Thyroid gland (tissue), 4 donors: ENCODE measurements around the gene NDUFAF5. TPM values are rescaled to one million over a fixed set of nuclear protein-coding genes. Genes with fewer than 3 reads are reported as not detected.

Experiments
- DNase-seq, 2 donors: peaks; one replicate each; pipeline ENCODE4 v3.0.0-alpha.2; 2019
- H3K27ac ChIP-seq, 3 donors: fragments of 200-600 bp; sonication (generic); 1 replicate in 2 of 3; 2 replicates in 1 of 3; pipeline ENCODE4 v1.5.1; 2016 to 2019; ENCODE audit warnings: mild to moderate bottlenecking in 1 of 3, moderate library complexity in 1 of 3
- H3K27me3 ChIP-seq: fragments of 200-600 bp; sonication (generic); one replicate; pipeline ENCODE4 v1.5.1; 2019
- H3K36me3 ChIP-seq, 2 donors: fragments of 200-600 bp; sonication (generic); one replicate each; pipeline ENCODE4 v1.5.1; 2016 to 2019
- H3K4me1 ChIP-seq, 2 donors: fragments of 200-600 bp; sonication (generic); one replicate each; pipeline ENCODE4 v1.5.1; 2017 to 2019
- H3K4me3 ChIP-seq, 3 donors: fragments of 200-600 bp; sonication (generic); replicated peaks in 1 of 3; 1 replicate in 2 of 3; 2 replicates in 1 of 3; pipeline ENCODE4 v1.5.1; 2016; ENCODE audit warnings: mild to moderate bottlenecking in 1 of 3
- H3K9me3 ChIP-seq: fragments of 200-600 bp; sonication (generic); one replicate; pipeline ENCODE4 v1.5.1; 2017
- POLR2A ChIP-seq, 2 donors: fragments of 450-650 bp; IDR thresholded peaks; one replicate each; pipeline ENCODE4 v1.6.1; 2017; ENCODE audit warnings: antibody characterized with exemption in 2 of 2, mild to moderate bottlenecking in 2 of 2, moderate library complexity in 1 of 2
- WGBS, 2 donors: methylation state at CpG; one replicate each; pipeline ENCODE4 v1.1.5; 2017; 5-methylcytosine and 5-hydroxymethylcytosine counted together
- intact Hi-C: fragments of 100-400 bp; cut with DNase I; formaldehyde crosslinking; loops from one replicate; pipeline ENCODE4 v1.15.1; 2023
- total RNA-seq, 4 donors: library from RNA; depleted of rRNA; stranded (reverse); fragments of >200 nt; gene quantifications; one replicate each; pipeline ENCODE4 v1.2.3, GENCODE V29; 2016
- TF ChIP-seq, protein P1 (sequence below), 6 experiments: fragments of 200-600 bp in 3 of 6; fragments of 450-650 bp in 3 of 6; sonication (generic) in 3 of 6; IDR thresholded peaks; one replicate each; pipeline ENCODE4 v1.5.1; 2016 to 2019; ENCODE audit warnings: antibody characterized with exemption in 6 of 6, mild to moderate bottlenecking in 2 of 6, inconsistent platforms in 1 of 6, moderate library complexity in 1 of 6

NDUFAF5 gene
- total RNA-seq, 4 donors from 2014 or later, result 11.9 to 15.7 (median 14.7) TPM

DNA sequence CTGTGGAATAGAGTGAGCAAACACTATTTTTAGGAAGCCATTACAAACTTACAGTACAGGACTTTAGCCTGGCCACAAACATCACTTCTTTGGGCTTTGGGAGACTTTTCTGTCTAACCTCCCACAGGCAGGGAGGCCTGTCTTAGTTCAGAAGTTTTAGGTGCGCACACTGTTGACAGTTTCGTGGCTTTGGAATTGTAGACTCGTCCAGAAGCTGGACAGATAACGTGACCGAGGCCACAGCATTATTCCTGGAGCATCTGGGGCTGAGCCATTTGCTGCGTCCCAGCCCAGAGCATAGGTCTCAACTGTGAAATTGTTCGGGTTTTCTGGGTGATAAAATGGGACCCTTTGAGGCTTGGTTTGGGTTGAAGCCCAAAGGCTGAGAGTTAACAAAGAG is 53.8 kb downstream of the NDUFAF5 start:
- intact Hi-C loops, result no loop called here
- Histone ChIP-seq H3K36me3 (no peaks in the 10 kb centered on the region), H3K27ac (no peak overlapping the region), H3K9me3 (no peaks in the 10 kb centered on the region), H3K4me1 (no peaks in the 10 kb centered on the region), H3K27me3 (no peaks in the 10 kb centered on the region), H3K4me3 (no peak overlapping the region)
- TF ChIP-seq, protein P1, sequence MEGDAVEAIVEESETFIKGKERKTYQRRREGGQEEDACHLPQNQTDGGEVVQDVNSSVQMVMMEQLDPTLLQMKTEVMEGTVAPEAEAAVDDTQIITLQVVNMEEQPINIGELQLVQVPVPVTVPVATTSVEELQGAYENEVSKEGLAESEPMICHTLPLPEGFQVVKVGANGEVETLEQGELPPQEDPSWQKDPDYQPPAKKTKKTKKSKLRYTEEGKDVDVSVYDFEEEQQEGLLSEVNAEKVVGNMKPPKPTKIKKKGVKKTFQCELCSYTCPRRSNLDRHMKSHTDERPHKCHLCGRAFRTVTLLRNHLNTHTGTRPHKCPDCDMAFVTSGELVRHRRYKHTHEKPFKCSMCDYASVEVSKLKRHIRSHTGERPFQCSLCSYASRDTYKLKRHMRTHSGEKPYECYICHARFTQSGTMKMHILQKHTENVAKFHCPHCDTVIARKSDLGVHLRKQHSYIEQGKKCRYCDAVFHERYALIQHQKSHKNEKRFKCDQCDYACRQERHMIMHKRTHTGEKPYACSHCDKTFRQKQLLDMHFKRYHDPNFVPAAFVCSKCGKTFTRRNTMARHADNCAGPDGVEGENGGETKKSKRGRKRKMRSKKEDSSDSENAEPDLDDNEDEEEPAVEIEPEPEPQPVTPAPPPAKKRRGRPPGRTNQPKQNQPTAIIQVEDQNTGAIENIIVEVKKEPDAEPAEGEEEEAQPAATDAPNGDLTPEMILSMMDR (IDR thresholded peaks at IDR 0.05), result no peak
- TF ChIP-seq POLR2A (IDR thresholded peaks at IDR 0.05), result no peak
- no peak for DNase-seq
- WGBS, 2 donors, result 72 to 90% methylated on average over 7 of the region's 7 CpGs

DNA sequence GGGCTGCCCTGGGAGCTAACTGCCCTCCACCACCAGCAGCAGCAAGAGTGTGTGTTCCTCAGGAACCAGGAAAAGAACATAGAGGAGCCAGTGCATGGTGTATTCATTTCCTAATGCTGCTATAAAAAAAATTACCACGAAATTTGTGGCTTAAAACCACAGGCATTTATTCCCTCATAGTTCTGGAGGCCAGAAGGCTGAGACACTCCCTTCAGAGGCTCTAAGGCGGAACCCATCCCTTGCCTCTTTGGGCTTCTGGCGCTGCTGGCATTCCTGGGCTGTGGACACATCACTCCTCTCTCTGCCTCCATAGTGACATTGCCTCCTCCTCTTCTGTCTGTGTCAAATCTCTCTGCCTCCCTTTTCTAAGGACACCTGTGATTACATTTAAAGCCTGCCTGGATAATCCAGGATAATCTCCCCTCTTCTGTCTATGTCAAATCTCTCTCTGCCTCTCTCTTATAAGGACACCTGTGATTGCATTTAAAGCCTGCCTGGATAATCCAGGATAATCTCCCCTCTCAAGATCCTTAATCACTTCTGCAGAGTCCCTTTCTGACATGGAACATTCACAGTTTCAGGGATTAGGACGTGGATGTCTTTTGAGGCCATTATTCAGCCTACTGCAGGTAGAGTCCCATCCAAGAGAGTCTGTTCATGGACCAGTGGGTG is 54.7 kb downstream of the NDUFAF5 start:
- no peaks in the 10 kb centered on the region for H3K4me1 ChIP-seq
- no peak overlapping the region for H3K27ac ChIP-seq
- no peak overlapping the region for H3K4me3 ChIP-seq
- H3K36me3 ChIP-seq, result no peaks in the 10 kb centered on the region
- TF ChIP-seq POLR2A (IDR thresholded peaks at IDR 0.05), result no peak
- TF ChIP-seq, protein P1 (IDR thresholded peaks at IDR 0.05), result no peak
- 63 to 68% methylated on average over 4 of the region's 4 CpGs for WGBS, 2 donors
- H3K27me3 ChIP-seq, result no peaks in the 10 kb centered on the region
- DNase-seq, result no peak
- no peaks in the 10 kb centered on the region for H3K9me3 ChIP-seq
- intact Hi-C loops, result no loop called here

DNA sequence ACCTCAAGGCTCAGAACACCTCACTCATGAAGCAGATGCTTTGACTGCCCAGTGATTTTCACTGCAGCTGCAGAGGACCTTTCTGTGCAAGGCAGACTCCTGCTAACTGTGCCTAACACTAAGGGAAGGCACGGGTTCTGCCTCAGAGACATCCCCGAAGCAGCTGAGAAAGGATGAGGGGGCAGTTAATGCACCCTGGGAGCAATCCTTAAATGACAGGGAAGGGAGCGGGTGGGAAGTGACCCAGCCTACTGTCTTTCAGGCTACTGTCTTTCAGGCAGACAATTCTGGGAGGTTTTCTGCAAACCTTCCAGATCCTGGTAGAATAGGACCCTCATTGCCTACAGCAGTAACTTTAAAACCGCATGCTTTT is 55.3 kb downstream of the NDUFAF5 start:
- Histone ChIP-seq H3K36me3 (no peaks in the 10 kb centered on the region), H3K9me3 (no peaks in the 10 kb centered on the region), H3K4me3 (no peak overlapping the region), H3K27me3 (no peaks in the 10 kb centered on the region), H3K27ac (no peak overlapping the region), H3K4me1 (no peaks in the 10 kb centered on the region)
- TF ChIP-seq, protein P1 (IDR thresholded peaks at IDR 0.05), result no peak
- no peak for TF ChIP-seq POLR2A (IDR thresholded peaks at IDR 0.05)
- intact Hi-C loops, result no loop called here
- DNase-seq, result no peak
- WGBS, 2 donors, result 74 to 87% methylated on average over 4 of the region's 4 CpGs

DNA sequence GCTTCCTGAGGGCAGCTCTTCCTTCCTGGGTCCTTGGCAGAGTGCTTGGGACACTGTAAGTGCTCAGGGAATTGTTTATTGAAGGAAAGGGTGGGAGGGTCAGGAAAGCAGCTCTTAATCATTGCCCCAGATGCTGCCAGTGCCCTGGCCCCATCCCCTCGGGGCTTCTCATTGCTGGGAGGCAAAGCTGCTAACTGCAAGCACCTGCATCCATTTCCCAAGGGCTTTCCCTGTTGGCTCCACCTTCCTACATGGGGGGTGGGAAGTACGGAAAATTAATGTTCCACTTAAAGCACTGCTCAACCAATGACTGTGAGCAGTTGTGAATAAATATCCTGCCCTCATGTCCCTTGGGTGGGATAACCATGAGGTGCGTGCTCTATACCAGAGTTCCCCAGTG is 56.4 kb downstream of the NDUFAF5 start:
- no peak overlapping the region for H3K27ac ChIP-seq
- no peaks in the 10 kb centered on the region for H3K27me3 ChIP-seq
- no peaks in the 10 kb centered on the region for H3K36me3 ChIP-seq
- WGBS, 2 donors, result 67 to 82% methylated on average over 3 of the region's 3 CpGs
- no peaks in the 10 kb centered on the region for H3K4me1 ChIP-seq
- DNase-seq, result no peak
- intact Hi-C loops, result no loop called here
- H3K4me3 ChIP-seq, result no peak overlapping the region
- TF ChIP-seq, protein P1 (IDR thresholded peaks at IDR 0.05), result no peak
- no peak for TF ChIP-seq POLR2A (IDR thresholded peaks at IDR 0.05)
- H3K9me3 ChIP-seq, result no peaks in the 10 kb centered on the region

DNA sequence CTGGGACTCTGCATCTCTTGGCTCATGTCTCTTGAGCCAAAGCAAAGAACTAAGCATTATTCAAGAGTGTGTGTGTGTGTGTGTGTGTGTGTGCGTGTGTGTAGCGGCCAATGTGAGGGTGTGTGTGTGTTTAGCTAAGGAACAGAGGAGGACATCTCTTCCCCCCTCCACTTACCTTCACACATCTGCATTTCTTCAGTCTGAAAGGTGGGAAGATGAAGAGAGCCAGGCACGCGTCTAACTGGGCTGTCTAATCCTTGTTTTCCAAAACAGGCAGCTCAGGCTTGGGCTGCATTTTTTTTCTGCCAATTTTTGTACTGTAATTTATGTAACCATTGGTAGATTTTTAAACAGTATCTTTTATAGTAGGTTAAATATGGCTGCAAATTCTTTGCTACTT is 59.5 kb downstream of the NDUFAF5 start:
- TF ChIP-seq, protein P1 (IDR thresholded peaks at IDR 0.05), result no peak
- no peak for TF ChIP-seq POLR2A (IDR thresholded peaks at IDR 0.05)
- H3K4me3 ChIP-seq, result no peak overlapping the region
- H3K4me1 ChIP-seq, result no peaks in the 10 kb centered on the region
- DNase-seq, result no peak
- no peaks in the 10 kb centered on the region for H3K9me3 ChIP-seq
- H3K27me3 ChIP-seq, result no peaks in the 10 kb centered on the region
- H3K27ac ChIP-seq, result no peak overlapping the region
- 78 to 82% methylated on average over 4 of the region's 4 CpGs for WGBS, 2 donors
- no peaks in the 10 kb centered on the region for H3K36me3 ChIP-seq
- intact Hi-C loops, result no loop called here
